Astrocyte of the cerebellum (primary cell): Measurements from ENCODE around the gene EPHA4.

Experiments
- DNase-seq: peaks from one replicate; pipeline ENCODE4 v3.0.0-alpha.2; 2011; ENCODE audit warnings: low read depth
- H3K4me3 ChIP-seq: 2 replicates; pipeline ENCODE4 v1.5.1; 2011; ENCODE audit warnings: mild to moderate bottlenecking, low read depth, low read length, moderate library complexity
- in situ Hi-C: cut with HindIII; loops from 2 replicates; pipeline ENCODE4 v1.10.0; 2017; ENCODE audit warnings: low sequenced_read_pairs
- TF ChIP-seq, protein P1 (sequence below): IDR thresholded peaks from 2 replicates; pipeline ENCODE4 v1.5.1; 2012; ENCODE audit warnings: low read length, low read depth, moderate library complexity, mild to moderate bottlenecking; ENCODE audit errors: missing control alignments

EPHA4 gene

DNA sequence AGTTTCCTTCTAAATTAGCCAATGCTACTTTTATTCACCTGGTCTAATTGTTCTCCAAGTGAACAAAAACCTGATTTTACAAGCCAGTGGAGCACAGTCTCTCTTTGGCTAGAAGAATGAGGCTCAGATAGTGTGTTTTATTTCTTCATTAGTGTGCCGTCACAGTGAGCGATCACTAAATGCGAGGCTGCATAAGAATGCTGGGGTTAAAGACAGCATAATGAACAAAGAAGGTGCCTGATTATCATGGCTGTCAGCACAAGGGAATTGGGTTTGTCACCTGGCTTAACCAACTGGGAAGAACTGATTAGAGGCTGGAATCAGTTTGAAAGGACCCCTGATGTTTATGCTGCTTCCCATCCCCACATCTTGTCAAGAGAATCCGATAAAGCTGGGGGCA, 76.4 kb downstream of the EPHA4 start:
- TF ChIP-seq, protein P1, sequence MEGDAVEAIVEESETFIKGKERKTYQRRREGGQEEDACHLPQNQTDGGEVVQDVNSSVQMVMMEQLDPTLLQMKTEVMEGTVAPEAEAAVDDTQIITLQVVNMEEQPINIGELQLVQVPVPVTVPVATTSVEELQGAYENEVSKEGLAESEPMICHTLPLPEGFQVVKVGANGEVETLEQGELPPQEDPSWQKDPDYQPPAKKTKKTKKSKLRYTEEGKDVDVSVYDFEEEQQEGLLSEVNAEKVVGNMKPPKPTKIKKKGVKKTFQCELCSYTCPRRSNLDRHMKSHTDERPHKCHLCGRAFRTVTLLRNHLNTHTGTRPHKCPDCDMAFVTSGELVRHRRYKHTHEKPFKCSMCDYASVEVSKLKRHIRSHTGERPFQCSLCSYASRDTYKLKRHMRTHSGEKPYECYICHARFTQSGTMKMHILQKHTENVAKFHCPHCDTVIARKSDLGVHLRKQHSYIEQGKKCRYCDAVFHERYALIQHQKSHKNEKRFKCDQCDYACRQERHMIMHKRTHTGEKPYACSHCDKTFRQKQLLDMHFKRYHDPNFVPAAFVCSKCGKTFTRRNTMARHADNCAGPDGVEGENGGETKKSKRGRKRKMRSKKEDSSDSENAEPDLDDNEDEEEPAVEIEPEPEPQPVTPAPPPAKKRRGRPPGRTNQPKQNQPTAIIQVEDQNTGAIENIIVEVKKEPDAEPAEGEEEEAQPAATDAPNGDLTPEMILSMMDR = no peak
- DNase-seq = no peak
- no peak overlapping the region for H3K4me3 ChIP-seq
- in situ Hi-C loops = no loop called here

DNA sequence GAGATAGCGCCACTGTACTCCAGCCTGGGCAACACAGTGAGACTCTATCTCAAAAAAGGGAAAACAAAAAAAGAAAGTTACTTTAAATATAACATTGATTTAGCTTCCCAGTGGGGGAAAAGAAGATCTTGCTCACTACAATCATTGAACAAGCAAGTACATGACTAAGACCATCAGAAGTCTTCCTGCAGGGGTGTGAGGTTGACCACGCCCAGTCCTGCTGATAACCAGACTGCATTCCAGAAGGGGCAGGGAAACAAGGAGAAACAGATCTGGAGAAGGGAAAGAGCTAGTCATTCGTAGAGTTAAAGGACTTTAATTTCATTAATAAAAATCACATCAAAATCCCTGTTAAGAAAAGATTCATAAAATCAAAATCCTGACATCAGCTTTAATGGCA, 77.5 kb downstream of the EPHA4 start:
- no peak for DNase-seq
- TF ChIP-seq, protein P1 = no peak
- in situ Hi-C loops = no loop called here
- H3K4me3 ChIP-seq = no peak overlapping the region

DNA sequence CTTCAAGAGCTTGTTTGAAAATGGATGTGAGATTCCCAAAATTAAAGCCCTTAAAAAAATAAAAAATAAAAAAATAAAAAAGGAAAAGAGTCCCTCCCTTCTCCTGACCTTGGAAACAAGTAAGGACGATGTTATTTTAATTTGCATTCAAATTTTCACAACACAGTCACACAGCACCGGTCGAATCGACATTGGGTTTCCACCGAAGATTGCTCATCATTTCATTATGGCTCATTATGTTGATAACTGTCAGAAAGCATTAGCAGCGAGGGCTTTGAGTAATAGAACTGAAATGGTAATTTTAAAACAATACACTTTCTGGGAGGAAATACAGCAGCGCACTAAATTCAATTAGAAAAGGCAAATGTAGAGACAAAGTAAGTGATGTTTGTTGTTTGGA, 78.7 kb downstream of the EPHA4 start:
- in situ Hi-C loops = no loop called here
- no peak for DNase-seq
- no peak overlapping the region for H3K4me3 ChIP-seq
- TF ChIP-seq, protein P1 = no peak

DNA sequence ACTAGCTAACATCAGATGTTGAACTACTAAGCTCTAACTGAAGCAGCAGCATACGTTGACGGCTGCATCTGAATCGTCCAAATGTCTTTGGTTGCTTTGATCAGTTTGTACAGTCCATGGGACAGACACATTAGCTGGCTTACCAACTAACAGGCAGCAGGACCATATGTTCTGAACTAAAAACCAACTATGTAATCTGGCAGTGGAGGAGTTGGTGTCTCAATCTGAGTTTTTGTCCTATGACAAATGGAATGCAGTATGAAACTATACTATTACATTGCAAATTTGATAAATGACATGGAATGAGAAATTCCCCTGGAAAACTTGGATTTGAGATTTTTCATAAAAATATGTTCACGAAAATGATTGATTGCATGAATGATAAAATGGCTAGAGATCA, 79.5 kb downstream of the EPHA4 start:
- DNase-seq = no peak
- no peak overlapping the region for H3K4me3 ChIP-seq
- in situ Hi-C loops = no loop called here
- TF ChIP-seq, protein P1 = no peak

DNA sequence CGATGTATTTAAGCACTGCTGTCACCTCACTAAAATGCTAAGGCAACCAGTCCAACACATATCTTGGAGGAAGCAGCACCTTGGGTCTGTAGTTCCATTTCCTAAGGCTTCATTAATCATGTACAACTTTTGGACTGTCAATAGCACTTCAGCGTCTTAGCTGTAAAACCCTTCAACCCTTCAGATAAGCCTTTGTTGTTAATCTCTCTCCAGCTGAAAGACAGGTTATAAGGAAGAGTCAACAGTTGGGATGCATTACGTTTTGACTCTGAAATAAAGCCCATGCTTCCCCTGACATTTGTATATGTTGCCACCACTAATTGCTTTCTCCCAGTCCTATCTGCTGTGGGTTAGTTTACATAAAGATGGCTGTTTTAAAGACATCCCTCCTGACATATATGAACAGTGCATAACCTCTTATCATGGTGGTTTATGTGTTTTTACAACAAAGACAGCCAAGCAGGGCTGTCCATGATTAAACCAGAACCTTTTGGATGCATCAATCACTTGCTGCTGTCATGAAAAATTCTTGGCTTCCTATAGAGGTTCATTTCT, 81.5 kb downstream of the EPHA4 start:
- no peak for DNase-seq
- TF ChIP-seq, protein P1 = no peak
- in situ Hi-C loops = no loop called here
- H3K4me3 ChIP-seq = no peak overlapping the region

DNA sequence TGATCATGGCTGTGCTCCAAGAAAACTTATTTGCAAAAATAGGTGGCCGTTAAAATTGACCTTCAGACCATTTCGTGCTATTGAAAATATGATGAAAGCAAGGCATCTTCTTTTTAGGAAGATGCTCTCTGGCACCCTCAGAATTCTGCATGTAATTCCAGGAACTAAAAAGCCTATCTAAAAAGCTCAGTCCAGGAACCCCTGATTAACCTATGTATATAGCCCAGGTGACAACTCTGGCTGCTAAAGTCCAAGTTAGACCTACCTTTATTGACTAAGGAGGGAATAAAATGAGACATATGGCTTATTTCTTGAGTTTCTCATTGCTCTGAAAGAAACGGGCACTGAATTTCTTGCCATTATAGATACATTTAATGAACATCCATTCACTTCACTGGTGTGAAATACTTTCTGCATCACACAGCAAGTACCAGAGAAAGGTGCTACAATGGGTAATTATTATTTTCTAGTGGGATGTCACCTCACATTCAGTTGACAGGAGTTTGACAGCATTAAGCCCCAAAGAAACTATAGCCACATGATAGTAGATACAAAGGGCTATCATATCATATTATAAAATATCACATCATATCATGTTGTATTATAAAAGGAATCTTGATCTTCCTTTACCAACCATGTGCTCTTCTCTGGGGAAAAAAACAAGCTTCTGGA, 83.8 kb downstream of the EPHA4 start:
- in situ Hi-C loops = no loop called here
- H3K4me3 ChIP-seq = no peak overlapping the region
- TF ChIP-seq, protein P1 = no peak
- no peak for DNase-seq
